HG03469 (cell line): Measurements from ENCODE around the gene RDX.

ENCODE experiments used
- ATAC-seq: cut with Tn5 transposase; IDR thresholded peaks from one replicate; pipeline ENCODE4 v1.9.1; 2021; ENCODE audit warnings: mild to moderate bottlenecking, moderate library complexity, moderate number of reproducible peaks; ENCODE audit not compliant: unreplicated experiment

The RDX gene

GRCh38 chr11:110134110-110134509 lies 162.3 kb downstream of the RDX start:
- no peak for ATAC-seq

- no peak for ATAC-seq
Measured at GRCh38 chr11:110133160-110133559, 163.3 kb downstream of the RDX start.

GRCh38 chr11:110131386-110132123 lies 164.9 kb downstream of the RDX start:
- no peak for ATAC-seq

- ATAC-seq: no peak
Measured at GRCh38 chr11:110130642-110131238, 165.7 kb downstream of the RDX start.

GRCh38 chr11:110128161-110128560 lies 168.3 kb downstream of the RDX start:
- ATAC-seq: no peak

- no peak for ATAC-seq
Measured at GRCh38 chr11:110126936-110127335, 169.5 kb downstream of the RDX start.

GRCh38 chr11:110125632-110126031 lies 170.8 kb downstream of the RDX start:
- no peak for ATAC-seq
